Endothelial cell of umbilical vein (primary cell): ENCODE measurements around the gene NR3C1. TPM values are rescaled to one million over a fixed set of nuclear protein-coding genes. Genes with fewer than 3 reads are reported as not detected.

ENCODE experiments used
- BruUV-seq: library from RNA; stranded (reverse); fragments of 400-500 nt; replicated peaks from 2 replicates; lab custom pipeline; 2021; lab: Mats Ljungman, UMichigan
- CTCF ChIA-PET: fragments of 300-600, 350-600 bp; sonication (Branson Sonifier 250); formaldehyde crosslinking; loops from one replicate; lab custom pipeline; 2021; ENCODE audit warnings: antibody characterized with exemption, inconsistent platforms; lab: Charles Lee
- POLR2A ChIA-PET: fragments of 300-600, 350-600 bp; sonication (Branson Sonifier 250); formaldehyde crosslinking; loops from one replicate; lab custom pipeline; 2021; ENCODE audit warnings: antibody characterized with exemption, inconsistent platforms; lab: Charles Lee
- DNase-seq: peaks from one replicate; pipeline ENCODE4 v3.0.0-alpha.2; 2011; ENCODE audit warnings: low read depth, low spot score
- FAIRE-seq: peaks from 2 replicates; lab custom pipeline; 2011; peaks lifted over from hg19 to GRCh38; lab: Jason Lieb, UNC
- H2AFZ ChIP-seq: 2 replicates; pipeline ENCODE4 v1.6.0; 2012; ENCODE audit warnings: low read depth, low read length, control low read depth, inconsistent platforms
- H3K27ac ChIP-seq: 2 replicates; pipeline ENCODE4 v1.5.1; 2011; ENCODE audit warnings: low read depth, mild to moderate bottlenecking, control low read depth, low read length, moderate library complexity; ENCODE audit not compliant: insufficient read depth
- H3K27me3 ChIP-seq, 2 experiments: 2 replicates each; pipeline versions ENCODE4 v1.6.0 to v1.6.1; 2011; ENCODE audit warnings: low read length in 2 of 2, mixed read lengths in 1 of 2; ENCODE audit not compliant: control insufficient read depth in 2 of 2, insufficient read depth in 2 of 2
- H3K36me3 ChIP-seq, 2 experiments: 2 replicates in 1 of 2; 3 replicates in 1 of 2; pipeline ENCODE4 v1.5.1; 2011; ENCODE audit warnings: low read length in 2 of 2, mild to moderate bottlenecking in 1 of 2, moderate library complexity in 1 of 2; ENCODE audit not compliant: control insufficient read depth in 2 of 2, insufficient read depth in 2 of 2; ENCODE audit errors: extremely low read depth in 1 of 2
- H3K4me1 ChIP-seq: 3 replicates; pipeline ENCODE4 v1.5.1; 2011; ENCODE audit warnings: mild to moderate bottlenecking, low read length; ENCODE audit not compliant: control insufficient read depth, insufficient read depth; ENCODE audit errors: extremely low read depth
- H3K4me2 ChIP-seq: 2 replicates; pipeline ENCODE4 v1.6.1; 2011; ENCODE audit warnings: low read length, control low read depth, mixed read lengths; ENCODE audit not compliant: insufficient read depth
- H3K4me3 ChIP-seq, 3 experiments: fragments of 200-600 bp in 1 of 3; sonication (generic), shearing (Covaris generic) in 1 of 3; replicated peaks in 1 of 3; 2 replicates each; pipeline ENCODE4 v1.5.1; 2011 to 2016; ENCODE audit warnings: control low read depth in 3 of 3, low read length in 3 of 3, mild to moderate bottlenecking in 2 of 3, inconsistent platforms in 1 of 3, low read depth in 1 of 3, moderate library complexity in 1 of 3; ENCODE audit not compliant: insufficient read depth in 1 of 3
- H3K79me2 ChIP-seq: 2 replicates; pipeline ENCODE4 v1.6.0; 2012; ENCODE audit warnings: low read length, inconsistent platforms; ENCODE audit not compliant: control insufficient read depth, insufficient read depth
- H3K9ac ChIP-seq: replicated peaks from 2 replicates; pipeline ENCODE3; 2011; ENCODE audit warnings: low read length, control low read depth; ENCODE audit not compliant: insufficient read depth; ENCODE audit errors: extremely low read depth
- H3K9me1 ChIP-seq: replicated peaks from 3 replicates; pipeline ENCODE4 v1.6.0; 2011; ENCODE audit warnings: mild to moderate bottlenecking, low read length; ENCODE audit not compliant: control insufficient read depth, insufficient read depth; ENCODE audit errors: extremely low read depth
- H3K9me3 ChIP-seq: replicated peaks from 2 replicates; pipeline ENCODE4 v1.5.1; 2012; ENCODE audit warnings: low read length, inconsistent platforms; ENCODE audit not compliant: control insufficient read depth, insufficient read depth
- H4K20me1 ChIP-seq: replicated peaks from 2 replicates; pipeline ENCODE3; 2011; ENCODE audit warnings: mild to moderate bottlenecking, low read length; ENCODE audit not compliant: control insufficient read depth, insufficient read depth; ENCODE audit errors: extremely low read depth
- CTCF ChIP-seq, 2 donors: IDR thresholded peaks; 1 replicate in 1 of 2; 2 replicates in 1 of 2; pipeline ENCODE4 v1.5.1; 2011; ENCODE audit warnings: low read length in 2 of 2, mild to moderate bottlenecking in 2 of 2, moderate library complexity in 2 of 2, control low read depth in 1 of 2, inconsistent platforms in 1 of 2, low read depth in 1 of 2; ENCODE audit not compliant: insufficient read depth in 1 of 2; ENCODE audit errors: extremely low read depth in 1 of 2
- EZH2 ChIP-seq: IDR thresholded peaks from 2 replicates; pipeline ENCODE4 v1.6.1; 2012; ENCODE audit warnings: borderline replicate concordance, low read depth, mild to moderate bottlenecking, moderate library complexity, low read length, inconsistent platforms; ENCODE audit not compliant: severe bottlenecking
- FOS ChIP-seq: IDR thresholded peaks from 2 replicates; pipeline ENCODE4 v1.6.1; 2011; ENCODE audit warnings: mild to moderate bottlenecking, low read length, moderate library complexity, borderline replicate concordance; ENCODE audit not compliant: insufficient read depth
- GATA2 ChIP-seq: IDR thresholded peaks from 2 replicates; pipeline ENCODE4 v1.7.0; 2011; ENCODE audit warnings: low read depth, mild to moderate bottlenecking, moderate library complexity, mixed read lengths, low read length; ENCODE audit not compliant: insufficient read length, insufficient read depth
- JUN ChIP-seq: IDR thresholded peaks from 2 replicates; pipeline ENCODE4 v1.6.1; 2011; ENCODE audit warnings: borderline replicate concordance, low read depth; ENCODE audit not compliant: insufficient read length, insufficient read depth
- MYC ChIP-seq: IDR thresholded peaks from one replicate; pipeline ENCODE4 v1.6.1; 2011; ENCODE audit warnings: mild to moderate bottlenecking, low read depth, low read length
- POLR2A ChIP-seq: IDR thresholded peaks from 2 replicates; pipeline ENCODE4 v1.6.1; 2012; ENCODE audit warnings: low read depth, mild to moderate bottlenecking, control low read depth, low read length
- POLR2AphosphoS5 ChIP-seq: IDR thresholded peaks from 2 replicates; pipeline ENCODE4 v1.6.1; 2012; ENCODE audit warnings: low read depth, mild to moderate bottlenecking, control low read depth, low read length, moderate library complexity; ENCODE audit not compliant: insufficient read depth
- dilution Hi-C: fragments of 300-500 bp; cut with MboI; formaldehyde crosslinking; loops from one replicate; pipeline ENCODE4 v1.15.0; 2019; ENCODE audit warnings: low sequenced_read_pairs; ENCODE audit not compliant: extremely low pct_ligation_motif_present
- intact Hi-C: fragments of 100-400 bp; cut with micrococcal nuclease; formaldehyde crosslinking; loops from one replicate; pipeline ENCODE4 v1.10.0; 2022
- polyA plus RNA-seq, 4 experiments: library from polyadenylated mRNA; depleted of rRNA in 3 of 4; stranded (reverse) in 3 of 4; unstranded in 1 of 4; fragments of >200 nt; gene quantifications; 2 replicates each; pipeline versions ENCODE4 v1.2.1 to v1.2.3, GENCODE V29; 2011 to 2012; ENCODE audit warnings: missing spikeins in 1 of 4
- total RNA-seq: library from RNA; stranded (reverse); gene quantifications from 2 replicates; pipeline ENCODE4 v1.2.3, GENCODE V29; 2021
- TF ChIP-seq, protein P1 (sequence below): IDR thresholded peaks from 2 replicates; pipeline ENCODE4 v1.6.1; 2011; ENCODE audit not compliant: insufficient read depth, insufficient read length

The NR3C1 gene
- total and polyA plus RNA-seq, 2 donors (not counting 3 experiments of a cell fraction or from before 2014, with no cell fraction given) = 4.1 to 17.0 TPM

- Histone ChIP-seq H3K36me3 (no peaks in the 10 kb centered on the region), H4K20me1 (peaks cover 2% of the 10 kb centered on the region), H3K9me3 (no peaks in the 10 kb centered on the region), H3K4me1 (peaks cover 53% of the 10 kb centered on the region), H3K79me2 (peaks cover 92% of the 10 kb centered on the region), H3K4me3 (peak overlapping the region in 1 of 3 experiments; percentile 33), H3K27me3 (no peaks in the 10 kb centered on the region), H3K9ac (no peak overlapping the region), H3K4me2 (peak overlapping the region; percentile 95), H3K9me1 (no peaks in the 10 kb centered on the region), H3K27ac (no peak overlapping the region), H2AFZ (no peak overlapping the region)
- no peak for TF ChIP-seq POLR2AphosphoS5
- no peak for TF ChIP-seq MYC
- TF ChIP-seq EZH2 = no peak
- TF ChIP-seq, protein P1, sequence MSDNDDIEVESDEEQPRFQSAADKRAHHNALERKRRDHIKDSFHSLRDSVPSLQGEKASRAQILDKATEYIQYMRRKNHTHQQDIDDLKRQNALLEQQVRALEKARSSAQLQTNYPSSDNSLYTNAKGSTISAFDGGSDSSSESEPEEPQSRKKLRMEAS = no peak
- TF ChIP-seq GATA2 = no peak
- no peak for TF ChIP-seq FOS
- no peak for TF ChIP-seq CTCF (IDR thresholded peaks at IDR 0.05; ENCODE audit: extremely low read depth in 1 of 2, insufficient read depth in 1 of 2, low read depth in 1 of 2, low read length in 2 of 2)
- no peak for TF ChIP-seq JUN
- no peak for TF ChIP-seq POLR2A
- ChIA-PET CTCF (interaction anchor here (1.0 to 1.7 kb wide), 4 partner anchors 60 to 471 kb away, joined by 3 to 5 read pairs (median 4); no protein-coding TSS in a partner anchor), POLR2A (no interaction called here)
- FAIRE-seq = no peak
- no TSS peak for BruUV-seq
- dilution Hi-C loops = loop anchor here (25.0 kb wide), 1 partner anchor 184 kb away; no protein-coding TSS in a partner anchor
- intact Hi-C loops = no loop called here
- peak; percentile 13 for DNase-seq
Measured at GRCh38 chr5:143396353-143396940, 7.0 kb downstream of the NR3C1 start.
